Kidney tubule cell (primary cell): Measurements from ENCODE around the gene LY86.
A peak's percentile ranks its signal among the peaks of the same experiment; 100 is the strongest.

Experiments used
- DNase-seq: peaks from one replicate; pipeline ENCODE4 v3.0.0-alpha.2; 2018; ENCODE audit warnings: low spot score

LY86 gene

DNA sequence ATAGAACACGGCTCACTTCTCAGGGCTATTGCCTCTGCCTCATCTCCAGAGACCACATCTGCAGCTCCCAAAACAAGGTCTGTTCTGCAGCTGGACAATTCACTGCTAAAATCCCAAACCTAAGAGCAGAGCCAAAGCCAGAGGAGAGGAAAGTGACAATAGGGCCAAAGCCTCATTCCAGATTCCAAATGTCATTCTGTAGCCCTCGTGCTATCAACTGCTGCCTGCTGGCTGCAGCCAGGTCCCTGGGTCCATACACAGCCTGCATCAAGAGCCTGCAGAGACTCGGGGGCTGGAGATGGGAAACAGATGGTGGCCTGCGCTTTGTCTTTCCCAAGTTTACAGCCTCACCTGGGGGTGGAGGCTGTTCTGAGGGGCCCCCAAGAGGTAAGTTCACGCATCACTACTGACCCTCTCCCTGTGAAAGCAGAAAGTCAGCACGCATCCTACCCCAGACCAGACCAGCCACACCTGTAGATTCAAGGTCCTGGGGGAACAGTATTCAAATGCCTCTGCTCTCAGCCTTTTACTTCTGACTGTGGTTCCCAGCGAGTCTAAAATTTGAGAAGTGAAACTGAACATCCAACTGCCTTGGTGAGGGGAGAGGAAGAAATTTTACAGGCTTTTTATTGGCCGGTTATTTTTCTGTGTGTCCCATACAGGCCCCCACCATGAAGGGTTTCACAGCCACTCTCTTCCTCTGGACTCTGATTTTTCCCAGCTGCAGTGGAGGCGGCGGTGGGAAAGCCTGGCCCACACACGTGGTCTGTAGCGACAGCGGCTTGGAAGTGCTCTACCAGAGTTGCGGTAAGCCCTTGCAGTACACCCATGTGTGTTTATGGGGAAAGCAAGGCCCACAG lies at the start of gene LY86:
LY86 (plus strand) TSS at position 657 of the 860 bp plus-strand sequence; CDS start at position 672, 15 bp downstream.
- no peak for DNase-seq

DNA sequence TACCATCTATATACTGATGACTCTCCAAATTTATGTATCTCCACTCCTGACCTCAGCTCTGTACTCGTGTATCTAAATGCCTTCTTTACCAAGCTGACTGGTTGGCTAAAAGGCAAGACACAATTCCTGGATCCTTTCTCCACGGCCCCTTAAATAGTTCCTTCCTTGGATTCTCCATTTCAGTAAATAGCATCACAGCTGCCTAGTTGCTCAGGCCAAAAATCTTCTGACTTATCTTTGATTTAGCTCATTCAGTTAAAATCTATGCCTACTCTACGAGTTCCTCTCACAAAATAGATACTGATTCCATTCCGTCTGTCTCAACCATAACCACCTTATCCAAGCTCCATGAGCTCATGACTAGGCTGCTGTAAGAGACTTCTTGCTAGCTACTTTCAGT lies 49.5 kb upstream of the LY86 start:
- no peak for DNase-seq

DNA sequence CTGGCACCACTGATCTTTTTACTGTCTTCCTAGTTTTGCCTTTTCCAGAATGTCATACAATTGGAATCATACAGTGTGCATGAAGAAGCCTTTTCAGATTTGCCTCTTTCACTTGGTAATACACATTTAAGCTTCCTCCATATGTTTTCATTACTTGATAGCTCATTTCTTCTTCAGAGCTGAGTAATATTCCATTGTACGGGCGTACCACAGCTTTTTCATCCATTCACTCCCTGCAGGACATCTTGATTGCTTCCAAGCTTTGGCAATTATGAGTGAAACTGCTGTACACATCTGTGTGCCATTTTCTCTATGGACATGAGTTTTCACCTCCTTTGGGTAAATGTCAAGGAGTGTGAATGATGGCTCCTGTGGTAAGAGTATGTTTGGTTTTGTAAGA lies 46.2 kb upstream of the LY86 start:
- no peak for DNase-seq

DNA sequence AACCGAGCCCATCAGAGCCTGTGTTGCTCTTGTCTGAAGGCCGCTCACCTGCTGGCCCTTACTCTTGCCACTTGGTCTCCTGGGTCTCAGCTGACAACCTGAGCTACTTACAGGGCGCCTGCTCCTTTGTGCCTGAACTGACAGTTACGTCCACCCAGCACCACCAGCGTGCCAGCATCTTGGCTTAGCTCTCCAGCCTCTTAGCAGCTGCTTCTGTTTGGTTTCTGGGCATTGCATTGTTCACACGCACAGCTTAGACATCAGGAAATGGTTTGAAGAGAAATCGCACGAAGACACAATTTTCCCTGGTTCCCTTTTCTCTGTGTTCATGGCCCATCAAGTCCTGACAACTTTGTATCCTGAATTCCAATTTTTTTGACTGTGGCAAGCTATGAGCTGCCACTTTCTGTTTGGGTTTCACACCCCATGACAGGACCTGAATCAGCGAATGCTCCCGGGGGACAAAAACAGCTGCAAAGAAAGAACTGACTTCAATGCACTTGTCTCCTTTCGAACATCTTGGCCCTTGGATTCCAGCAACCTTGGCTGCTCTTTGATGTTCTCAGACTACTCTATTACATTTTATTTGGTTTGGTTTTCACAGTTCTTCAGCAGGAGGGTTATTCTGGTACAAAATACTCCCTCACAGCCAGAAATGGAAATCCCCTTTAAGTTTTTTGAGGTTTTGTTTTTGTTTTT lies 45.2 kb upstream of the LY86 start:
- no peak for DNase-seq

DNA sequence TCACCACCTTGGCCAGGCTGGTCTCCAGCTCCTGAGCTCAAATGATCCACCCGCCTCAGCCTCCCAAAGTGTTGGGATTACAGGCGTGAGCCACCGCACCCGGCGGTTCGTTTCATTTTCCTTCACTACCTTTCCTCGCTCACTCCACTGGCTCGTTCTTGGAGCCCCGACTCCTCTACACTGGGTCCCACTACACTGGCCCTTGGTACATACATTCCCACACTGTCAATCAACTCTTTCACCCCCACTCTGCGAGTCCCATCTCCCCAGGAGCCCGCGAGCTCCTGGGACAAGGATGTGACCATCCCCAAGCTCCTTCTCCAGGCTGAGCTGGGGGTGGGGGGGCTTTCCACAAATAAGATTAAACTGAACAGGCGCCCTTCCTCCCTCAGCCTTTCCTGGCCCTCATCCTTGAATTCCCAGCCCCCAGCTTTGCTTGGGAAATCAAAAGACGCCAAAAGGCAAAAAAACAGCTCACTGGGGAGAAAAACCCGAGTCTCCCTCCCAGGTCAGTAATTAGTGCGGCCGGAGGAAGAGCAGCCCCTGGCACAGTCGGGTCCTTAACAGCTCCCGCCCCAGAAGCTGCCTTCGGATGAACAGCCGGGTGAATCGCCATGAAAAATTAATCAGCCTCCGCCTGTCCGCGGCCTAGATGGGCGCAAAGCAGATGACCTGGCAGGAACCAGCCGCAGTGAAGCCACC lies 42.8 kb upstream of the LY86 start:
- no peak for DNase-seq

DNA sequence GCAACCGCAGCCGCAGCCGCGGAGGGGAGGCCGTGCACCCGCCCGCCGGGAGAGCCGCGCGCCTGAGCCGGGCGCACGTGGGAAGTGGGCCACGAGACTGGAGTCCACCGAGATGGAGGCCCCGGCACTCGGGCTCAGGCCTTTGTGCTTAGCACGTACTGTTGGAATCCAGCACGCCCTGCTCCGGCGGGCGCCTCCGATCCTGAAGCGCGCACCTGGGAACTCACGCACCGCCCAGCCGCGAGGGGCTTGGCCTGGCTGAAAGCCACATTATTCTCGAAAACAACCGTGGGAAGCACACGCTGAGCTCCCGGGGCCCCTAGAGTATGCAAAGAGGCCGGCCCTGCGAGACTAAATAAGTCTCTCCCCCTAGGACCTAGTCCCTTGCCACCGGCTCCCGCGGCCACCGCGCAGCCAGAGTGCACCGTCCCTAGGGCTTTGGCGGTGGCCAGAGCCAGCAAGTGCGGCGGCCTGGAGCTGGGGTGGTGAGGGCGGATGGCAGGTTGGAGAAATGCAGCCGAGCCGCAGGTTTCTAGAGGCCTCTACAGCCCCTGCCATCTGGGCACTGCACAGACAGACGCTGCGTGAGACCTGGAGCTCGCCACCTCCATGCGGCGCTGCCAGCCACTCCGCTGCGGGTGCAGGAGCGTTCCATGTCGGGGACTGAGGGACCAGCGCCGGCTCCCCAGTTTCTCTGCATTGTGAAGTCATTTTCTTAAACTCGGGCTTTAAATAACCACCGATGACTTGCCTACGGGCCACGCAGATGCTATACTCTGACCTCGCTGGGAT lies 42.0 kb upstream of the LY86 start:
- peak; percentile 37 for DNase-seq

DNA sequence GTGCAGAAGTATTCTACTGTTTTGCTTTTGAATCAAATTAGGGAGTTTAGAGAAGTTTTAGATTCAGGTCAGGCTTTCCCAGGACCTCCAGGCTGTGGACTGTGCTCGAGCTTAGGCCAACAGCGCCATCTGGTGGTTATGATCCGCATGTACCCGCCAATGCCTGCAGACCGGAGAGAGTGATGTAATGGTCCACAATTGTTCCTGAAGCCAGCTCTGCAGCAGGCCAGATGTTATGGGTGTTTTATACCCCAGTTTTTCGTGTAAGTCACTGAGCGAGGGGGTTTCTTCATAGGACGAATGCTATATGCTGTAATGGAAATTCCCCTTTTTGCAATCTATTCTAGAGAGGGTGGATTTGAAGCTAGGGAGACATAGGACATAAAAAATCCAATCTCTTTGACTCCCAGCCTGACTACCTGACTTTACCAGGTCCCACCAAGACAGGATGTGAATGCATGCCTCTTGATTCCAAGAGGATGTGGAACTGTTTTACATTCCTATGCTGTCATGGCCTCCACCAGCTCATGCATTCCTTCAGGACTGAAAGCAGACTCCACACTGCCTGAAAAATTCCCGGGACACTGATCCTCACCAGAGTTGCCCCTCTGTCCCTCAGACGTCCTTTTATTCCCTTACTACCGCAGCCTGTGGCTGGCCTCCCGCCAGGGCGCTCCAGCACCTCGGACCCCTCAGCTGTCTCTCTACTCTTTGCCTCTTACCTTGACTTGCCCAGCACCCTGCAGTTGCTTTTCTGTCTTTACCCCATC lies 41.2 kb upstream of the LY86 start:
- DNase-seq, result peak; percentile 82

DNA sequence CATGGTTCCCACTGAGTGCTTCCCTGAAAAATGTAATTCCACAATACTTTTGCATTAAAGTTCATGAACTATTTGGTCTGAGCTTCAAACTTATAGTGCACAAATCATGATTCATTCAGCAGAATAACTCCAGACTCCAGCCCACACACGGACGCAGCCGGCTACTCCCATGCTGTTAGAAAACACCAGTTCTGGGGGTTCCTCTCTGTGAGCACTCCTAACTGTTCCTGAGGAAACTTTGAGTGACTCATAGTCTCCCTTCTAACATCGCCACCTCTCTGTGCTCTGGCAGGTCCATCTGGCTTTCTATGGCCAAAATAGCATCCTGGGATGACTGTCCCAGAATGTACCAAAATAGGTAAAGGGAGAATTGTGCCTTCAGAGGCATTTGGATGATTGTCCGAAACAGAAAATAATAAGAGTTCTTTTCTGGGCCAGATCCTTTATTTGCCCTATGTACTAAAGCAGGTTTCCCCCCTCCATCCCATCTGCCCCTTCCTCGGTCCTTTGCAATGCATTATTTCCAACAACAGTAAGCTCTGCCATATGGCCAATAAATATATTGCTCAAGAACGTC lies 32.3 kb upstream of the LY86 start:
- DNase-seq, result no peak

DNA sequence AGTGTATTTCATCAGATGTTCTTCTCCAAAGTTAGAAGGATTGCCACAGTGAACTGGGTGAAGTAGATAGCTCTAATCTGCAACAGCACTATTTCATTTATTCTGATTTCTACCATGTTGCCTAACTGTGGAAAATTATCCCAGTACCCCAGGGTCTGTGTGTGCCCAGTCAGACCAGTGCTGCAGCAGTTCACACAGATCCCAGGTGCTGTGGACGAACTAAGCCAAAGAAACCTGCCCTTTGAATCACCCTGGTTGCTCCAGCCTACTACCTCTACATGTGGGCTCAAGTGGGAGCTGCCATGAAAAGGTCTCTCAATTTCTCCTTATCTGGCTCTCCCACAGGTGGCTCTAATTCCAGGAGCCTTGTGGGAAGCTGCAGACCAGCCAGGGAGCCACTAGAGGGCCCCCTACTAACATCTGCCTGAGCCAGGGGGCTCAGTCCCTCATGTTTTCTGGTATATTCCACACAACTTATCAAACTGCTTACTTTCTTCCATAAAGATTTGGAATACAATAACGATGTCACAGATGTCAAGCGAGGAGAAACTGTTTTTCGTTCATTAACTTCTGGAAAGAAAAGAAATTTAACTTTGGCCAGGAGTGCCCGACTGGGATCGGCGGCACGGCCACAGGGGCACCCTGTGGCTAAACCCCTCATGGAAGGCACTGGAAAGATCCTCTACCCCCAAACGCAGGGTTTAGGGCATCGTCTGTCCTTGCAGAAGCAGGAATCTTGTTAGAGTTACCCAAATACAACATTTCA lies 31.6 kb upstream of the LY86 start:
- DNase-seq, result peak; percentile 46

DNA sequence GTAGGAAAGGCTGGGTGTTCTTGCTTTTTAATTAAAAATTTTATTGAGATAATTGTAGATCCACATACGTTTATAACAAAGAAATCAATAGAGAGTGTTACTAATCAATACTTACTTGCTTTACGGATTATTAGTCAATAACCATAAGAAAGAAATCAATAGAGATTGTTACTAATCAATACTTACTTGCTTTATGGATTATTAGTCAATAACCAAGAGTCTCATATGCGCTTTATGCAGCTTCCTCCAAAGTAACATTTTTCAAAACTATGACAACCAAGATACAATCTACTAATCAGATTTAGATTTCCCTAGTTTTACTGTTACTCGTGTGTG lies 31.0 kb upstream of the LY86 start:
- no peak for DNase-seq

DNA sequence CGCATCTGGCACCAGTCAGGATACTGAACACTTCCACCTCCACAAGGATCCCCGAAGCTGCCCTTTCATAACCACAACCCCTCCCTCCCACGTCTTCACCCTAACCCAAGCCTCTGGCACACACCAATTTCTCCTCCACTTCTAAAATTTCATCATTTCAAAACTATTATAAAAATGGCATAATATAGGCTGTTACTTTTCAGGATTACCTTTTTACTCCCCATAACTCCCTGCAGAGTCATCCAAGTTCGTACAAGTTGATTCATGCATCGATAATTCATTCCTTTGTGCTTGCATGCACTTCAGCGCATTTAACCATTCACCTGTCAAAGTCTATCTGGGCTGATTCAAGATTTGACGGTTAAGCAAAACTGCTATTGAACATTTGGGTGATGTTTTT lies 30.6 kb upstream of the LY86 start:
- no peak for DNase-seq

DNA sequence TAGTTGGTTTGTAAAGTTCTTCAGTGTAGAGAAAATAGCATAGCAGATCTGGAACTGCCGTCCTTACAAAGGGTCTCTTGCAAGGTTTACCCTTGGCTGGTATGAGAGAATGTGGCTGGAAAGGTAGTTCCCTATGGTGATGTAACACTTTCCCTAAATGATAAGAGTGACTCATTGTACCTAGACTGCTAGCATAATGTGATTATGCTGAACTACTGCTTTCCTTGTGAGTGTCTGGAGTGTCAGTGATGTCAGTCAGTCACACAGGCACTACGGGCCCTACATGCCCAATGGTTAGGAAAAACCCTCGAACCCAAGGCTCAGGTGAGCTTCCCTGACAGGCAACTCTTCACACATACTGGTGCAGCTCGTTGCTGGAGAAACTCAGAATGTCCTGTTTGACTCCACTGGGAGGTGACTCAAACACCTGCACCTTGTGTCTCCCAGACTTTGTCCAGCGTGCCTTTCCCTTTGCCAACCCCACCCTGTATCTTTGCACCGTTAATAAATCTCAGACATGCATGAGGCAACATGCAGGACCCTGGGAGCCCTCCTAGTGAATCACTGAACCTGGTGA lies 28.4 kb upstream of the LY86 start:
- peak; percentile 27 for DNase-seq

DNA sequence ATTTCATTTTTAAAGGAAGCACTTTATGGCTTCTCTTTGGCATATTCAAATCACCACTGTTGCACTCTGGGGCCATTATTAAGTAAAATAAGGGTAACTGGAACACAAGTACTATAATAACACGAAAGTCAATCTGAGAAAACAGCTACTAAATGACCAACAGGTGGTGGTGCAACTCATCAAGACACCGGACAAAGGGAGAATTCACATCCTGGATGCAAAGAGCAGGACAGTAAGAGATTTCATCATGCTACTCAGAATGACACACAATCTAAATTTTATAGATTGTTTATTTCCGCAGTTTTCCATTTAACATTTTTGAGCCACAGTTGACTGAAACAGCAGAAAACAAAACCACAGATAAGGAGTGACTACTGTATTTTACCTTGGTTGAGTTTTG lies 27.6 kb upstream of the LY86 start:
- no peak for DNase-seq

DNA sequence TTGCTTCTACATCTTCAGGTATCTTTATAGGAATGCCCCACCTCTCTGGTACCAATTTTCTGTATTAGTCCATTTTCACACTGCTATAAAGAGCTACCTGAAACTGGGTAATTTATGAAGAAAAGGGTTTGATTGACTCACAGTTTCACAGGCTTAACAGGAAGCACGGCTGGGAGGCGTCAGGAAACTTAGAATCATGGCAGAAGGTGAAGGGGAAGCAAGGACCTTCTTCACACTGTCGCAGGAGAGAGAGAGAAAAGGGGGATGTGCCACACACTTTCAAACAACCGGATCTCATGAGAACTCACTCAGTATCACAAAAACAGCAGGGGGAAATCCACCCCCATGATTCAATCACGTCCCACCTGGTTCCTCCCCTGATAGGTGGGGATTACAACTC lies 24.4 kb upstream of the LY86 start:
- no peak for DNase-seq

DNA sequence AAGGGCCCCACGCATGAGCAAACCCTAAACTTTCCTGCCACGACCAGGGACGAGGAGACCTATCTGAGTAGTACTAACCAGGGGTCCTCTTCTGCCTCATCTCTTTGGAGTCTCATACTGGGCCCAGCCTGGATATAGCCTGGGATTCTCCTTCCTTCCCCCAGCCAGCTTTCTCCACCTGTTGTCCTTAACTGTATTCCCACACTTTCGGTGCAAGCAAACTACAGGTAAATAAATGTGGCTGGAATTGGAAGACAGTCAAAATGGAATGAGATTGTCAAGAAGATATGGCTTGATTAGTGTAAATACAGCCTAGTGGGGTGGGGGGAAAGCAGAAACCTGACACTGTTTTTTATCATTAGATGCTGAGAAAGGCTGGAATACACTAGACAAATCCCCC lies 23.5 kb upstream of the LY86 start:
- no peak for DNase-seq

DNA sequence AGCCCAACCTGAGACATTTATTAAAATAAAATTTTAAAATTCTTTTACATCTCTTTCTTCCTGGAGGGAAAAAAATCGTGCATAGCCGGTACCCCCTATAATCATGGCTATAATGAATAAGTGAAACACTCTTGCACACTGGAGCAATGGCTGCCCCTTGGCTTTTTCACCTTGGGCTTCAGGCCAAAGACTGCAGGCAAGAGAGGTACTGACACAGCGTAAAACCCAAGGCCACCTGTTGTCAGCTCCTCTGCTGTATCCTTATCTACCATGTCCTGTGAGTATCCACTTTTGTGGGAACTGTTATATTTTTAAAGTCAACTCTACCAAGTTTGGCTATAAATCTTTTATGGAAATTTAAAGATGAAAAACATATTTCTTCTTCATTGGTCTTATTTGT lies 23.0 kb upstream of the LY86 start:
- DNase-seq, result no peak

DNA sequence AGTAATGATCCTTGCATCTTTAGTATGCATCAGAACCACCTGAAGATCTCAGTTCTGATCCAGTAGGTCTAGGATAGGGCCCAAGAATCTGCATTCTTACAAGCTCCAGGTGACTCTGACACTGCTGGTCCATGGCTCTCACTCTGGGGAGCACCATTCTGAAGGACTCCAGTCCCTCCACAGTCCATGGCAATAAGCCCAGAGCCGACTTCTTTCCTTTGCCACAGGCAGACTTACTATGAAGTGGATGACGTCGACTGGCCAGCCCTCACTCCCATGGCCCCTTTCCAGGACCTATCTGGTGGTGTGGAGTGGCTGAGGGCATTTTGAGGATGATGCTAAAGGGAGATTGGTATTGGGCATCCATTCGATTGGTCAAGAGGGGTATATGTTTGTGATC lies 21.8 kb upstream of the LY86 start:
- DNase-seq, result no peak

DNA sequence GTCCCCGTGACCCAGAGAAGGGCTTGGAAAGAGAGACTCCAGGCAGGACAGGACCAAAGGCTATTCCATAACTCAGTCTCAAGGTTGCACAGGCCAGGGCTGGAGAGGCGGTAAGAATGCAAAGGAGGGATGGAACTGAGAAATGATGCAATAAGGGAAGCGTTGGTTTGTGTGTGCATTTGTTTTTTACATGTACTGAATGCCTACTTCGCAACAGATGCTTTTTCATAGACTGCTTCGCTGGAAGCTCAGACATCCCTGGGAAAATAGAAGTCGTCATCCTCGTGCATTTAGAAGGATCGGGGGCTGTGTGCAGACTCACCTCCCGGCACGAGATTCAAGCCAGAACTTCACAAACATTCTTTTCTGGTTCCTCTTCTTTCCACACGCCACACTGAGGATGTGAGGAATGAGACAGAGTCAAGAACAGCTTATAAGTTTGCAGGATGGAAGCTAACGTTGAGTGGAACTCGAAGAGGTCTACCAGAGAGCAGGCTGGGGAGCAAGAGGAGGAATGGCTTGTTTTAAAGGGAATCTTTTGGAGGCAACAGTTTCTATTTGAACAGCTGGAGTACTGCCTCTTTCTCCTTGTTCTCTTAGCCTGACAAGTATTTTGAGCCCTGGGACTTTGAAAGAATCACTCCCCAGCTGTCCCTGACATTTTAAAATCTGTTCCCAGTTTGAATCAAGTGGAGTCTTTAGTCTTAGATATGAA lies 19.3 kb upstream of the LY86 start:
- DNase-seq, result no peak

DNA sequence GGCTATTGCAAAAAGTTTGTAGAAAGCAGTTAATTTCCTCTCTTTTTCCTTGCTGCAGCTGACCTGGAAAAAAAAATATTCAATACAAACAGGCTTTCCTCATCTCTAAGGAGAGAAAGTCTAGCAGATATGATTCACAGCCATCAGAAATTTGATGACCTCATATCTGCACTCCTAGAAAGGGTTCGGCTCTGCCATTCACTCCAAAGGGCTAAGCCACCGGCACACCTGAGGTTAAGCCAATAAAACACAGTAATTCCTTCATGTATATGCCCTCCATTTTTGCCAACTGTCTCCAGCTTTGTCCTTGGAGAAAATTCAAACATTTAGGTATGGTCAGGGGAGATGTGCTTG lies 18.7 kb upstream of the LY86 start:
- no peak for DNase-seq
